Ovary (tissue), 9 donors: Measurements from ENCODE around the gene MGAT5B. TPM values are rescaled to one million over a fixed set of nuclear protein-coding genes. Genes with fewer than 3 reads are reported as not detected.

ENCODE experiments used
- DNase-seq, 5 donors: peaks; one replicate each; pipeline ENCODE4 v3.0.0-alpha.2; 2019 to 2020
- H3K27ac ChIP-seq, 2 donors: fragments of 200-600 bp; one replicate each; pipeline versions ENCODE4 v1.5.1 to v1.8.0; 2019 to 2022
- H3K27me3 ChIP-seq: fragments of 200-600 bp; one replicate; pipeline ENCODE4 v1.8.0; 2022
- H3K36me3 ChIP-seq: fragments of 200-600 bp; sonication (generic); one replicate; pipeline ENCODE4 v1.5.1; 2019
- H3K4me1 ChIP-seq: one replicate; pipeline ENCODE4 v1.8.1; 2013; ENCODE audit warnings: mild to moderate bottlenecking, moderate library complexity; ENCODE audit not compliant: insufficient read depth
- H3K4me3 ChIP-seq: fragments of 200-600 bp; sonication (generic); one replicate; pipeline ENCODE4 v1.5.1; 2017
- H3K9me3 ChIP-seq, 2 donors: fragments of 200-600 bp in 1 of 2; sonication (generic) in 1 of 2; one replicate each; pipeline versions ENCODE4 v1.5.1 to v1.8.1; 2013 to 2019; ENCODE audit warnings: mild to moderate bottlenecking in 1 of 2, moderate library complexity in 1 of 2
- CTCF ChIP-seq, 3 donors: fragments of 450-650 bp in 2 of 3; fragments of 200-600 bp in 1 of 3; IDR thresholded peaks; one replicate each; pipeline versions ENCODE4 v1.5.1 to v1.8.0; 2016 to 2022; ENCODE audit warnings: antibody characterized with exemption in 3 of 3, mild to moderate bottlenecking in 1 of 3
- EP300 ChIP-seq: sonication (generic); formaldehyde crosslinking; IDR thresholded peaks from one replicate; pipeline ENCODE4 v1.6.1; 2017; ENCODE audit warnings: antibody characterized with exemption
- POLR2A ChIP-seq: fragments of 450-650 bp; IDR thresholded peaks from one replicate; pipeline ENCODE4 v1.6.1; 2017; ENCODE audit warnings: antibody characterized with exemption, mild to moderate bottlenecking, moderate library complexity
- WGBS, 3 donors: extraction: QIAGEN DNeasy Blood & Tissue Kit in 1 of 3; methylation state at CpG; one replicate each; pipeline versions ENCODE4 v1.1.5 to v1.1.7; 2013 to 2017; 5-methylcytosine and 5-hydroxymethylcytosine counted together
- intact Hi-C, 4 donors: fragments of 100-400 bp; cut with DNase I; formaldehyde crosslinking; loops; one replicate each; pipeline versions ENCODE4 v1.11.0 to v1.15.1; 2022 to 2023
- polyA plus RNA-seq, 2 donors: library from polyadenylated mRNA; stranded (reverse); fragments of 200-250 nt in 1 of 2; fragments of 350-450 nt in 1 of 2; fragmentation: Illumina TruSeq in 1 of 2; extraction: RNeasy Lipid Tissue Mini Kit (QIAGEN cat#74804) in 1 of 2; gene quantifications; one replicate each; pipeline ENCODE4 v1.2.3, GENCODE V29; 2013 to 2014
- total RNA-seq, 7 donors: library from RNA; depleted of rRNA in 2 of 7; stranded (reverse); fragments of >200 nt in 2 of 7; fragmentation: NEBNext Ultra II Directional in 3 of 7; extraction: Animal tissue kit (Norgen Biotek cat#: 25700) in 3 of 7; gene quantifications; one replicate each; pipeline versions ENCODE4 v1.1.0 to v1.2.4, GENCODE V29; 2016 to 2023
- donor health status: DM: no; HTN: no; CAD: no; lungs with moderate emphysema.
- donor health status: DM: no; HTN: no; CAD: no.
- donor health status: Bipolar disorder and iron deficiency.
- donor health status: DM: yes; HTN: yes; CAD: no.
- donor health status: DM: no; HTN: no; CAD: no.
- donor health status: DM: yes; HTN: yes; CAD: no.

MGAT5B gene
- total and polyA plus RNA-seq, 9 donors, result 0.23 to 3.6 (median 0.77) TPM; not detected in 1

DNA sequence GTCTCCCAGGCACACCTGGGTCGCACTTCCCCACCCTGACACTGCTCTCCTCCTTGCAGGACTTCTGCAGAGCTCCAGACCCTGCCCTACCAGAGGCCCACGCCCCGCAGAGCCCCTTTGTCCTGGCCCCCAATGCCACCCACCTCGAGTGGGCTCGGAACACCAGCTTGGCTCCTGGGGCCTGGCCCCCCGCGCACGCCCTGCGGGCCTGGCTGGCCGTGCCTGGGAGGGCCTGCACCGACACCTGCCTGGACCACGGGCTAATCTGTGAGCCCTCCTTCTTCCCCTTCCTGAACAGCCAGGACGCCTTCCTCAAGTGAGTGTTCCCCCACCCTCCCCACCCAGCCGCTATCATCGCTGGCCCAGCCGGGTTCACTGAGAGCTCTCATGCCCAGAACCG lies 79.6 kb downstream of the MGAT5B start:
- 80 to 83% (median 82%) methylated on average over 17 of the region's 17 CpGs for WGBS, 3 donors

DNA sequence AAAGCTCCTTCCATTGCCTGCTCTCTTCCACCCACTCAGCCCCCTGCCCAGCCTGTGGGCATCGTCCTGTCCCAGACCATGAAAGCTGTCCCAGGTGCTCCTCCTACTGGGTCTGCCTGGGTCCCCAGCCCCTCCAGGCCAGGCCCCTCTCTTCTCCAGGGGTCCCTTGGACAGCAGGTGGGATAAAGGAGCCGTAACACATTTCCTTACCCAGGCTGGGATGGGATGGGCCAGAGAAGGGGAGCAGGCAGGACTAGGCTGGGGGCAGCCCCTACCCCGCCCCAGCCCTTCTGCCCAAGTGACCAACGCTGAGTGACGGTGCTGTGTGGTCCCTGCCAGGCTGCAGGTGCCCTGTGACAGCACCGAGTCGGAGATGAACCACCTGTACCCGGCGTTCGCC lies 80.1 kb downstream of the MGAT5B start:
- H3K36me3 ChIP-seq, result no peaks in the 10 kb centered on the region
- H3K9me3 ChIP-seq, result no peaks in the 10 kb centered on the region
- no peak overlapping the region for H3K27ac ChIP-seq
- intact Hi-C loops, result loop anchor here in 1 of 4 donors (2.0 kb wide), 1 partner anchor 18 kb away; no protein-coding TSS in a partner anchor
- no peaks in the 10 kb centered on the region for H3K4me1 ChIP-seq
- H3K27me3 ChIP-seq, result no peaks in the 10 kb centered on the region
- TF ChIP-seq EP300 (no peak), POLR2A (no peak), CTCF (IDR thresholded peaks at IDR 0.05) (no peak)
- DNase-seq, result no peak
- WGBS, 3 donors, result 91 to 94% (median 91%) methylated on average over 10 of the region's 10 CpGs
- no peak overlapping the region for H3K4me3 ChIP-seq

More for the DNA sequence above, 79.6 kb downstream of the MGAT5B start:
- DNase-seq, result no peak
- intact Hi-C loops, result loop anchor here in 1 of 4 donors (2.0 kb wide), 1 partner anchor 19 kb away; no protein-coding TSS in a partner anchor
- no peak for TF ChIP-seq POLR2A
- TF ChIP-seq EP300, result no peak
- TF ChIP-seq CTCF (IDR thresholded peaks at IDR 0.05), result no peak
- Histone ChIP-seq H3K36me3 (no peaks in the 10 kb centered on the region), H3K27me3 (no peaks in the 10 kb centered on the region), H3K27ac (no peak overlapping the region), H3K9me3 (no peaks in the 10 kb centered on the region), H3K4me3 (no peak overlapping the region), H3K4me1 (no peaks in the 10 kb centered on the region)

- DNase-seq, result no peak
- no peak for TF ChIP-seq CTCF (IDR thresholded peaks at IDR 0.05)
- TF ChIP-seq POLR2A, result no peak
- no peak for TF ChIP-seq EP300
- Histone ChIP-seq H3K27me3 (no peaks in the 10 kb centered on the region), H3K36me3 (no peaks in the 10 kb centered on the region), H3K9me3 (no peaks in the 10 kb centered on the region), H3K27ac (no peak overlapping the region), H3K4me3 (no peak overlapping the region), H3K4me1 (no peaks in the 10 kb centered on the region)
- 80 to 88% (median 82%) methylated on average over 24 to 27 of the region's 27 CpGs for WGBS, 3 donors
- intact Hi-C loops, result loop anchor here in 1 of 4 donors (2.0 kb wide), 1 partner anchor 18 kb away; no protein-coding TSS in a partner anchor
Observed at GRCh38 chr17:76948726-76949342, 80.6 kb downstream of the MGAT5B start.

DNA sequence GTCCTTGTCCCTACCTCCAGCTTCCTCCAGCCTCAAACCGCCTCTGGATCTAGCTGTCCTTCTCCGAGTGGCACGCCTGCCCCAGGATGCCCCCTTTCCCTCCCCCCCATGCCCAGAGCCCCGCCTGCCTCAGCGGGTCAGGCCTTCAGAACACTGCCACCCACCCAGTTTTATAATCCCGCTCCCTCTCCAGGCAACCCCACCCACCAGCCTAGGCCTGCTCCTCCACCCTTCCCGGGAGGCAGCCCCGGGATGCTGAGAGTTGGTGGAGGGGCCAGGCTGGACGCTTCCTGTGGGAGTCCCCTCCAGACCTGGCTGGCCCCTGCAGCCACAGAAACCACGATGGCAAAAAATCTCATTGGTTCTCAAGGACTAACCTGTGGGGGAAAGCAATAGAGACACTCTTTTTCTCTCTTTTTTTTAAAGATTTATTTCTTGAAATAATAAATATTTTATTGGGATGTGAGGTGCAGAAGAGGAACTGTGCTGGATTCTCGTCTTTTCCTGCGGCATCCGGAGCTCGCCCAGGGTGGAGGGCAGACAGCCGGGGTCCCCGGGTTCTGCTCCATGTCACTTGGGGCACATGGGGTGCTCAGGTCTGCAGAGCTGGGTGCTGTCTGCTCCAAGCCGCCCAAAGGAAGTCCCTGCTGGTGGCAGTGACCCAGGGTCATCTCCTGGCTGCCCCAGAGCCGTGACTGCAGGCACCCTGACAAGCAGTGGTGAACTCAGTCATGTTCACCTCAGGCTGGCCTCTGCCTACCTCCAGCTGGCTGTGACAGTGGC lies 81.9 kb downstream of the MGAT5B start:
- no peak overlapping the region for H3K27ac ChIP-seq
- H3K4me1 ChIP-seq, result no peaks in the 10 kb centered on the region
- H3K4me3 ChIP-seq, result no peak overlapping the region
- no peak for DNase-seq
- intact Hi-C loops, result loop anchor here in 1 of 4 donors (2.0 kb wide), 1 partner anchor 17 kb away; no protein-coding TSS in a partner anchor
- no peaks in the 10 kb centered on the region for H3K27me3 ChIP-seq
- 54 to 63% (median 61%) methylated on average over 17 to 18 of the region's 18 CpGs for WGBS, 3 donors
- H3K36me3 ChIP-seq, result no peaks in the 10 kb centered on the region
- no peak for TF ChIP-seq EP300
- TF ChIP-seq CTCF (IDR thresholded peaks at IDR 0.05), result no peak
- TF ChIP-seq POLR2A, result no peak
- no peaks in the 10 kb centered on the region for H3K9me3 ChIP-seq
